Activated CD4-positive, alpha-beta memory T cell treated with anti-CD3 and anti-CD28 coated beads for 36 hours (primary cell): ENCODE results near the gene NEK6. TPM values are rescaled to one million over a fixed set of nuclear protein-coding genes. Genes with fewer than 3 reads are reported as not detected.

ENCODE experiments used
- CTCF ChIA-PET: fragments of 350-600 bp; sonication (Branson Sonifier 250); formaldehyde crosslinking; loops from one replicate; lab custom pipeline; 2021; ENCODE audit warnings: antibody characterized with exemption, inconsistent platforms; lab: Charles Lee
- POLR2A ChIA-PET: fragments of 350-600 bp; sonication (Branson Sonifier 250); formaldehyde crosslinking; loops from one replicate; lab custom pipeline; 2021; ENCODE audit warnings: antibody characterized with exemption; lab: Charles Lee
- DNase-seq: peaks from one replicate; pipeline ENCODE4 v3.0.0-alpha.2; 2020
- H3K27ac Mint-ChIP-seq: one replicate; pipeline ENCODE4 v1.8.0; 2021; ENCODE audit warnings: mixed read lengths
- H3K27me3 Mint-ChIP-seq: one replicate; pipeline ENCODE4 v1.8.0; 2021; ENCODE audit warnings: mixed read lengths
- H3K36me3 Mint-ChIP-seq: one replicate; pipeline ENCODE4 v1.8.0; 2021; ENCODE audit warnings: mixed read lengths
- H3K4me1 Mint-ChIP-seq: one replicate; pipeline ENCODE4 v1.8.0; 2021; ENCODE audit warnings: low read depth, mixed read lengths
- H3K4me3 Mint-ChIP-seq: one replicate; pipeline ENCODE4 v1.8.0; 2021; ENCODE audit warnings: mild to moderate bottlenecking, mixed read lengths
- H3K9me3 Mint-ChIP-seq: one replicate; pipeline ENCODE4 v1.8.0; 2021; ENCODE audit warnings: mixed read lengths
- intact Hi-C: fragments of 100-400 bp; cut with micrococcal nuclease; formaldehyde crosslinking; loops from one replicate; pipeline ENCODE4 v1.15.1; 2023
- total RNA-seq, 2 experiments: library from RNA; stranded (reverse); gene quantifications; one replicate each; pipeline ENCODE4 v1.2.3, GENCODE V29; 2021

The NEK6 gene
- total RNA-seq, 2 experiments from 2014 or later, result 16.1 to 18.8 TPM

DNA sequence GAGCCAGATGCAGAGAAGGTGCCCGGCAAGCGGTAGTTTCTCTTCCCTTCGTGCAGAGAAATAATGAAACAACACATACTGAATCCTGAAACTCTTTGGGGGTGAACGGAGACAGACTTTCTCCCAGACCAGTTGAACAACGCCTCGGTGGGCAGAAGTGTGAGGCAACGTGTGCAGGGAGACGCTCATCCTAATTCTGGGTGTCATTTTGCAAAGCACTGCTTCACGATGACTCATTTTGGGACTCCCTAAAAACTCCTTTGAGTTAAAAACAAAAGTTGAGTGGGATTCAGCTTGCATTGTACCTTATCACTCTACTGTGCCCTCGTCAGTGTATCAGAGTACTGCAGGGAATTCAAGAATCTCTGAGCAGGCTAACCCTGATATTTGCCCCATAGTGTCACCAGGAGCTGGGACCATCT, 3.5 kb upstream of the NEK6 start:
- peaks cover 59% of the 10 kb centered on the region for H3K4me1 Mint-ChIP-seq
- DNase-seq, result peak; percentile 83
- CTCF ChIA-PET, result interaction anchor here (1.0 to 2.5 kb wide), 4 partner anchors 37 to 127 kb away, joined by 3 to 14 read pairs (median 4); no protein-coding TSS in a partner anchor
- H3K27ac Mint-ChIP-seq, result peak overlapping the region; percentile 49
- intact Hi-C loops, result loop anchor here (1.0 kb wide), 6 partner anchors 15 to 127 kb away; no protein-coding TSS in a partner anchor
- H3K27me3 Mint-ChIP-seq, result peaks cover 17% of the 10 kb centered on the region
- H3K9me3 Mint-ChIP-seq, result no peaks in the 10 kb centered on the region
- peaks cover 2% of the 10 kb centered on the region for H3K36me3 Mint-ChIP-seq
- H3K4me3 Mint-ChIP-seq, result no peak overlapping the region
- POLR2A ChIA-PET, result no interaction called here

DNA sequence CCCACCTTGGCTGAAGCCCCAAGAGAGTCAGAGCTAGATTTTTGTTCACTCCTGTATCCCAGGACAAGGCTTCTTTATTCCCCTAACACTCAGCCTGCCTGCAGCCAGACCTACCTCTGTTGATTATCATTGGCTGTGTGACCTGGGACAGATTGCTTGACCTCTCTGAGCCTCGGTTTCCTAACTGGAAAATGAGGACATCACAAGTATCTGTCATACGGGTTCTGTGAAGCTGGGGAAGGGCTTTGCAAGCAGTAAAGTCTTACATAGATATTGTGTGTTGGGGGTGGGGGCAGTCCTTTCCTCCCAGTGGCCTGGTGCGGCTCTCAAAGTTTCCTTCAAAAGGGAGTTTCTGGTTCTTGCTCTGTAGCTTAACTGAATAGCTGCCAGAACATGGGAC, 2.5 kb upstream of the NEK6 start:
- H3K27me3 Mint-ChIP-seq, result peaks cover 15% of the 10 kb centered on the region
- peaks cover 65% of the 10 kb centered on the region for H3K4me1 Mint-ChIP-seq
- peaks cover 2% of the 10 kb centered on the region for H3K36me3 Mint-ChIP-seq
- ChIA-PET POLR2A (interaction anchor here (0.7 kb wide), 1 partner anchor 39 kb away, joined by 3 read pairs; no protein-coding TSS in a partner anchor), CTCF (interaction anchor here (0.5 to 2.5 kb wide), 5 partner anchors 36 to 128 kb away, joined by 3 to 14 read pairs (median 3); no protein-coding TSS in a partner anchor)
- DNase-seq, result no peak
- H3K9me3 Mint-ChIP-seq, result no peaks in the 10 kb centered on the region
- intact Hi-C loops, result no loop called here
- no peak overlapping the region for H3K4me3 Mint-ChIP-seq
- H3K27ac Mint-ChIP-seq, result no peak overlapping the region

DNA sequence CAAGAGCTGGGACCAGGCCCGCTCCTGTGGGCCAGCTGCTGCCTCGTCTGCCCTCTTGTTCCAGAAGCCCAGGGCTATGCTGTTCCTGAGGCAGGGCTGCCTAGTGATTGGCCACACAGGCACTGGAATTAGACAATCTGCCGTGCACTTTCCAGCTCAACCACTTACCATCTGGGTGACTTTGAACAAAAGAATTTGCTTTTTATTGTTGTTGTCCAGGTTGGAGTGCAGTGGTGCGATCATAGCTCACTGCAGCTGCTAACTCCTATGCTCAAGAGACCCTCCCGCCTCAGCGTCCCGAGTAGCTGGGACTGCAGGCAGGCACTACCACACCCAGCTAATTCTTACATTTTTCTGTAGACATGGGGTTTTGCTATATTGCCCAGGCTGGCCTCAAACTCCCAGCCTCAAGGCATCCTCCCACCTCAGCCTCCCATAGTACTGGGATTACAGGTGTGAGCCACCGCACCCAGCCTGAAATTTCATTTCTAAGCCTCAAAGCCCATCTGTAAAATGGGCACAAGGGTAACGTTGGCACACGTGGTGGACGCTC, 1.2 kb upstream of the NEK6 start:
- H3K36me3 Mint-ChIP-seq, result peaks cover 2% of the 10 kb centered on the region
- no peak for DNase-seq
- ChIA-PET CTCF (interaction anchor here (0.6 to 2.5 kb wide), 3 partner anchors 35 to 129 kb away, joined by 3 to 14 read pairs (median 4); no protein-coding TSS in a partner anchor), POLR2A (interaction anchor here (1.0 kb wide), 1 partner anchor 40 kb away, joined by 3 read pairs; no protein-coding TSS in a partner anchor)
- peaks cover 15% of the 10 kb centered on the region for H3K27me3 Mint-ChIP-seq
- no peak overlapping the region for H3K27ac Mint-ChIP-seq
- H3K9me3 Mint-ChIP-seq, result no peaks in the 10 kb centered on the region
- H3K4me1 Mint-ChIP-seq, result peaks cover 71% of the 10 kb centered on the region
- H3K4me3 Mint-ChIP-seq, result peak overlapping the region; percentile 80
- intact Hi-C loops, result no loop called here

DNA sequence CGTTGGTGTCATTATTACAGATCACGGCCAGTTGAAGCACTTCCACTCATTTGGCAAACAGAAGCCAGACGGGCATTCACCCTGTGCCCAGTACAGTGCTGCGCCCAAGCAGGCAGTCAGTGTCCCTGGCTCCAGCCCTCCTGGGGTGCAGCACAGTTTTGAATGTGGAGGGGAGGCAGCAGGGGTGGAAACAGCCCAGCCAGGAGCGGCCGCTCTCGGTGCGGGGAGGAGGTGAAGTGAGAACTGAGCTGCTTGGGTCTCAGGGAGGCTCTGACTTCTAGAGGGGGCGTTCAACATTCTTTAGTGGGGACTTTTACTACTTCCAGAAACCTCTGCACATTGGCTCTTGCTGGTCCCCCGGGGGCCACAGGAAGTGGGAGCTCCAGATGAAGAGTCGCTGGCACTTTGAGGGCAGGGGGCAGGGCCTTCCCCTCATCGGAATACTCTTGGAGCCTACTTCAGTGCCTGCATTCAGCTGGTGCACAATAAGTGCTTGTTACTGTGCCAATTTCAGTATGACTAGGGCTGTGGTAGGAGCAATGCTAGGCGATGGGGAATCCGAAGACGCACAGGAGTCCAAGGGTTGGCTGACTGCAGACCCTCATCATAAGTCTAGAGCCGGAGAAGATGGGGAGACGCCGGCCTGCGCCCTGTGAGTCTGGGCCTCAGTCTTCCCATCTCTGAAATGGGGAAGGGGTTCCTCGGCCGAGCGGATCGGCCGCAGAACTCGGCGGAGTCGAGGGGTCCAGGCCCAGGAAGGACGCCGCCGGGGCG, 492 bp upstream of the NEK6 start:
- peaks cover 73% of the 10 kb centered on the region for H3K4me1 Mint-ChIP-seq
- peaks cover 2% of the 10 kb centered on the region for H3K36me3 Mint-ChIP-seq
- H3K4me3 Mint-ChIP-seq, result peak overlapping the region; percentile 80
- POLR2A ChIA-PET, result interaction anchor here (1.0 to 1.2 kb wide), 2 partner anchors 29 to 40 kb away, joined by 3 to 4 read pairs; no protein-coding TSS in a partner anchor
- intact Hi-C loops, result no loop called here
- H3K27me3 Mint-ChIP-seq, result peaks cover 15% of the 10 kb centered on the region
- CTCF ChIA-PET, result interaction anchor here (0.6 to 2.5 kb wide), 2 partner anchors 51 to 130 kb away, joined by 3 to 14 read pairs; no protein-coding TSS in a partner anchor
- no peaks in the 10 kb centered on the region for H3K9me3 Mint-ChIP-seq
- H3K27ac Mint-ChIP-seq, result peak overlapping the region; percentile 59
- DNase-seq, result peak; percentile 26

- no peak for DNase-seq
- Mint-ChIP-seq H3K4me3 (peak overlapping the region; percentile 92), H3K36me3 (peaks cover 2% of the 10 kb centered on the region), H3K27ac (peak overlapping the region; percentile 81), H3K4me1 (peaks cover 69% of the 10 kb centered on the region), H3K9me3 (no peaks in the 10 kb centered on the region), H3K27me3 (peaks cover 15% of the 10 kb centered on the region)
- intact Hi-C loops, result no loop called here
- ChIA-PET CTCF (interaction anchor here (1.2 to 1.3 kb wide), 2 partner anchors 34 to 131 kb away, joined by 3 to 6 read pairs; no protein-coding TSS in a partner anchor), POLR2A (no interaction called here)
Observed at GRCh38 chr9:124258607-124259157, 933 bp downstream of the NEK6 start.

DNA sequence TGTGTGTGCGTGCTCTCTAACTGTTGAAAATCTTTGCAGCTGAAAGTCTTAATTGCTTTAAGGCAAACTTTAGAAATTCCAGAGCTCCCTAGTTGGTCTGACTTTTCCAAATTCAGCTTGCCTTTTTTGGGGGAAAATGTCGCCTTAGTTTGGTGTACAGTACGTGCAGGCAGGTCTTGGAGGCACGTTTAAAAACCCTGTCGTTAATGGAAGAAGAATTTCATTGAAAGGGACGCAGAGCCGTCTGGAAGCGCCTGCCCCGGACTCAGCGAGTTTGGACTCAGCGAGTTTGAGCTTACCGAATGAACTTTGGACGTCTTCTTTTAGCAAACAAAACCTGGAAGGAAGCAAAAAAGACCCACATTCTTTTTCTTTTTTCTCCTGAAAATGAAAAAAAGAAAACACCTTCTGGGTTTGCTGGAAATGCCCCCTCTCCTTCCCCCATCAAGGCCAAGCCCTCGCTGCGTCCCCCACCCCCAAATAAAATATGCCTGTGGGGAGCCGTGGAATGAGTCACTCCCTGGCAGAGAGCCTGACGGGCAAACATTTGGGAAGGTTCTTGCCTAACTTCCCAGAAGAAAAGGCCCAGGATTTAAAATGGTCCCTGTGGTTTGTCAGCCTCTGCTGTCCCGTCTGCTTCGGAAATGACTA, 1.5 kb downstream of the NEK6 start:
- Mint-ChIP-seq H3K9me3 (no peaks in the 10 kb centered on the region), H3K27me3 (peaks cover 15% of the 10 kb centered on the region), H3K4me1 (peaks cover 63% of the 10 kb centered on the region), H3K36me3 (peaks cover 2% of the 10 kb centered on the region), H3K4me3 (peak overlapping the region; percentile 92), H3K27ac (no peak overlapping the region)
- CTCF ChIA-PET, result interaction anchor here (1.2 to 1.3 kb wide), 2 partner anchors 34 to 132 kb away, joined by 3 to 6 read pairs; no protein-coding TSS in a partner anchor
- DNase-seq, result no peak
- POLR2A ChIA-PET, result no interaction called here
- intact Hi-C loops, result no loop called here

- intact Hi-C loops, result no loop called here
- Mint-ChIP-seq H3K27me3 (peaks cover 15% of the 10 kb centered on the region), H3K4me1 (peaks cover 48% of the 10 kb centered on the region), H3K9me3 (no peaks in the 10 kb centered on the region), H3K36me3 (peaks cover 2% of the 10 kb centered on the region), H3K27ac (no peak overlapping the region), H3K4me3 (no peak overlapping the region)
- ChIA-PET CTCF (no interaction called here), POLR2A (no interaction called here)
- DNase-seq, result no peak
Observed at GRCh38 chr9:124260769-124261603, 3.2 kb downstream of the NEK6 start.

DNA sequence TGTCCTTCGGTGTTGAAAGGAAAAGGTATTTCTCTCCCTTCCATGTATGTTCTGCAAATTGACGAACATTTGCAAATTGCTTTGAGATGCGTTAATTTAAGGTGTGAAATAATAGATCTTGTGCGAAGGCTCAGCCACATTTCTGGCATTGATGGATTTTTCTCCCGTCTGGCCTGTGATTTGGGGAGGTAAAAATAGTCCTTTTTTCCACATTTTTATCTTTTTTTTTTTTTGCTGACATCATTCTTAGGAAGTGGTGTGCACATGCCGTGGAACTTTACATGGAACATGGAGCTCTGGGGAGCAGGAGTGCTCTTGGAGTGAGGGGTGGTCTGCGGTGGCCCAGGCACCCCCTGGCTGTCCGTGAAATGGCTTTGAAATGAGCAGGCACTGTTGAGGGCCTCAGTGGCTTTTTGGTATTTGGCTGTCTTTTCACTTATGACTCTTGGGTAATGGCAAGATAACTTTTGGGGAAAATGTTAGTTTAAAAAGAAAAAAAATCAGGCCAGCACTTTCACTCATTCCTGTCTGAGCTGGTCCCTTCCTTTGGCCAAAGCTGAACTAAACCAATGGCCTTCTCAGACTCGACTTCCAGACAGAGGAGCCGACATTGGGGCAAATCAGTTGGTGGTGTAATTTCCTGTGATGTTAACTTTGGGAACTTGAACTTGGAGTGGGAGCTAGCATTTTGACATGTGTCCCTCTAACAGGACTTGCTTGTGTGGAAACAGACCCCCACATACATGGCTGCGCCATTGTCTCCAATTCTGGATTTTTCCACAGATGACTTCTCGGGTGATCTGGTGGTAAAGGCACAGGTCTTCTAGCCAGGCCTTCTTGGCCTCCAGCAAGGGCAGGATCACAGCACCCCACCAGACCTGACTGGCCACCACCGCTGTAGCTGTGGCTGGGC, 4.2 kb downstream of the NEK6 start:
- H3K27me3 Mint-ChIP-seq, result peaks cover 9% of the 10 kb centered on the region
- peaks cover 2% of the 10 kb centered on the region for H3K36me3 Mint-ChIP-seq
- ChIA-PET CTCF (no interaction called here), POLR2A (no interaction called here)
- DNase-seq, result no peak
- intact Hi-C loops, result no loop called here
- no peak overlapping the region for H3K27ac Mint-ChIP-seq
- peaks cover 42% of the 10 kb centered on the region for H3K4me1 Mint-ChIP-seq
- no peak overlapping the region for H3K4me3 Mint-ChIP-seq
- no peaks in the 10 kb centered on the region for H3K9me3 Mint-ChIP-seq

DNA sequence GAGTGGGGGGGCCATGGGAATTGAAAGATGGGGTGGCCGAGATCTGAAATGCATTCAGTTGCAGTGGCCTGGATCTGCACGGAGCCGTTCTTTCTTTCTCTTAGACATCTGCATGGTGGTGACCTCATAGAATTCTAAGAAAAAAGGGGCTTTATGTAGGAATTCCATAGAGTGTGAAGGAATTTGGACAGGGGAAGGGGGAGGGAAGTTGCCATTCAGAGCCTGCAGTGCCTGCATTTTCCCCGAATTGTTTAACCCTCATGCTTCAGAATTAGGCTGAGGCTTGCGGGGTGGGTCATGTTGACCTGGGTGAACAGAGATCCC, 4.9 kb downstream of the NEK6 start:
- Mint-ChIP-seq H3K27ac (no peak overlapping the region), H3K27me3 (peaks cover 4% of the 10 kb centered on the region), H3K36me3 (no peaks in the 10 kb centered on the region), H3K4me1 (peaks cover 43% of the 10 kb centered on the region), H3K4me3 (no peak overlapping the region), H3K9me3 (no peaks in the 10 kb centered on the region)
- ChIA-PET POLR2A (no interaction called here), CTCF (no interaction called here)
- intact Hi-C loops, result no loop called here
- no peak for DNase-seq

GRCh38 chr9:124263213-124263612, 5.5 kb downstream of the NEK6 start:
- H3K9me3 Mint-ChIP-seq, result no peaks in the 10 kb centered on the region
- no peak overlapping the region for H3K27ac Mint-ChIP-seq
- no peaks in the 10 kb centered on the region for H3K36me3 Mint-ChIP-seq
- DNase-seq, result no peak
- intact Hi-C loops, result no loop called here
- H3K4me1 Mint-ChIP-seq, result peaks cover 46% of the 10 kb centered on the region
- ChIA-PET CTCF (no interaction called here), POLR2A (no interaction called here)
- peaks cover 4% of the 10 kb centered on the region for H3K27me3 Mint-ChIP-seq
- H3K4me3 Mint-ChIP-seq, result no peak overlapping the region
